Head of caudate nucleus (tissue), 42 donors: ENCODE results near the gene EPHB2.

Experiments used
- DNase-seq, 42 donors: peaks; one replicate each; pipeline versions ENCODE4 v3.0.0 to v3.0.0-alpha.2; 2020 to 2021; ENCODE audit warnings: mixed read lengths in 7 of 42
- intact Hi-C: fragments of 100-400 bp; cut with DNase I; formaldehyde crosslinking; loops from one replicate; pipeline ENCODE4 v1.15.0; 2022

EPHB2 gene

GRCh38 chr1:22860883-22861385 lies 150.3 kb downstream of the EPHB2 start:
- intact Hi-C loops: no loop called here
- no peak for DNase-seq

DNA sequence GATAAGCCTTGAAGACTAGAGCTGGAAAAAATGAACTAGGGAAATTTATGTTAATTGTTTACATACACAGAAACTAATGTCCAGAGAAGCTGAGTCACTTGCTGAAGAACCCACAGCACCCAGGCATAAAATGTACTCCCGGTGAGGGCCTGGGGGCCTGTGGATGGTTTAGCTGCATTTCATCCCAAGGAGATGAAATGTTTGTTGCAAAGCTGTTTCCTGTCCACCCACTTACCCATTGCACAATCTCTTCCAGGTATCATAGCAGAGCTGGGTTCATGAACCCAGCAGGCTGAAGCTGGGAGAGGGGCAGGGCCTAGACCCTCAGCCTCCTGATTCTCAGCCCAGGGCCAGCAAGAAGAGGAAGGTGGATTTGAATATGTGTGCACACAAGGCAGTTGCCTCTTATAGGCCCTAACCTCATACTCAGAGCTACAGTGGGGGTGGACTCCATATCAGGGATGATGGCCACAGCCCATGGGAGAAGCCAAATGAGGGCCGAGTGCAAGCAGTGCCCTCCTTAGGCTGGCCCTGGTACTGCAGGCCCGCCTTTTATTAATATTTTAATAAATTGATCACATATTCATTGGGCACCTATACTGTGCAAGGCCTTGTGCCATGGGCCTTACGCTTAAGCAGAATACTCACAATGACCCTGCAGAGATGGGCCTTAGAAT lies 151.3 kb downstream of the EPHB2 start:
- peak in 39 of 42 donors; percentile 16 to 85 (median 61) for DNase-seq
- intact Hi-C loops: no loop called here

GRCh38 chr1:22862752-22863151 lies 152.1 kb downstream of the EPHB2 start:
- intact Hi-C loops: no loop called here
- no peak for DNase-seq

GRCh38 chr1:22863766-22864165 lies 153.1 kb downstream of the EPHB2 start:
- no peak for DNase-seq
- intact Hi-C loops: no loop called here

DNA sequence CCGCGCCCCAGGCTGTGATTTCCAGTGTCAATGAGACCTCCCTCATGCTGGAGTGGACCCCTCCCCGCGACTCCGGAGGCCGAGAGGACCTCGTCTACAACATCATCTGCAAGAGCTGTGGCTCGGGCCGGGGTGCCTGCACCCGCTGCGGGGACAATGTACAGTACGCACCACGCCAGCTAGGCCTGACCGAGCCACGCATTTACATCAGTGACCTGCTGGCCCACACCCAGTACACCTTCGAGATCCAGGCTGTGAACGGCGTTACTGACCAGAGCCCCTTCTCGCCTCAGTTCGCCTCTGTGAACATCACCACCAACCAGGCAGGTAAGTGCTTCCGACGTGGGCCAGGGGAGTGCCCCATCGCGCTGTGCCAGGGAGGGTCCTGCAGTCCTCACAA lies 154.2 kb downstream of the EPHB2 start:
- DNase-seq: no peak
- intact Hi-C loops: no loop called here

GRCh38 chr1:22865736-22866135 lies 155.1 kb downstream of the EPHB2 start:
- DNase-seq: no peak
- intact Hi-C loops: no loop called here

DNA sequence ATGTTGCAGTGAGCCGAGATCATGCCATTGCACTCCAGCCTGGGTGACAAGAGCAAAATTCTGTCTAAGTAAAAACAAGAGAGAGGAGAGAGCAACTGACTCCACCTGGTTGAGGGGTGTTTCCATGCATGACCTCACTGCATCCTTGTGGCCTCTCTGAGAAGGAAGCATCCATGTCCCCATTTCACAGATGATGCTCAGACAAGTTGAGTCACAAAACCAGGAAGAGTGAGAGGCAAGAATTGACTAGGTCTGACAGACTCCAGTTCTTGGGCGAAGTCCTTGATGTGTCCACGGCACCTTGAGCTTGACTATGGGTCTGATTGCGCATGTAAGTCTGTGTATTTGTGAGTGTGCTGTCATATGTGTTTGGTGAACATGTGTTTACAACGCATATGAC lies 156.2 kb downstream of the EPHB2 start:
- intact Hi-C loops: no loop called here
- DNase-seq: no peak

DNA sequence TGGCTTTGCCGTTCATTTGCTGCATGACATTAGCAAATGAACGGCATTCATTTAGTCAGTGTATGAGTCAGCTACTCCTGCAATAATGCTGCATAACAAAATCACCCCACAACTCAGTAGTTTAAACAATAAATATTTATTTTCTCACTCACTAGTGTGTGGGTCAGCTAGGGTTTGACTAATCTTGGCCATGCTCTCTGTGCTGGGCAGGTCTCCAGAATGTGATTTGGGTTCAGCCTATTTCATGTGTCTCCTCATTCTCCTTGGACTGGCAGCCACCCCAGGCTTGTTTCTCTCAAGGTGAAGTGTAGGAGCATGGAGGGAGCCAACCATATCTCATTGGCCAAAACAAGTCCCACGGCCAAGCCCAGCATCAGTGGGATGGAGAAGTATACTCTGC lies 157.7 kb downstream of the EPHB2 start:
- DNase-seq: peak in 1 of 42 donors; percentile 23
- intact Hi-C loops: no loop called here

DNA sequence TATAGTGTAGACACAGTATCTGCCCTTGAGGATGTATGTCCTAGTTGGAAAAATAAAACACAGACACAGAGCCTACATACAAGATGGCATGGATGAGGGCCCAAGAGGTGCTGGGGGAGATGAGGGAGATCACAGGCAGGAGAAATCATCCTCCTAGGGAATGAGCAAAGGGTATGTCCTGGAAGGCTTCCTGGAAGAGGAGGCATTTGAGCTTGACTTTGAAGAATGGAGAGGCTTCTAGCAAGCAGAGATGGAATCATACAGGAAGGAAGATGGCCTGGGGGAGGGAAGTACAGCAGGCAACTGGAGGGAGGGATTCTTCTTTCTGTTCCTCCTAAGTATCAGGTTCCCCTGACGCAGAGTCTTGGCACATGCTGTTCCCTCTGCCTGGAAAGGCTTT lies 158.7 kb downstream of the EPHB2 start:
- intact Hi-C loops: no loop called here

GRCh38 chr1:22870201-22870871 lies 159.7 kb downstream of the EPHB2 start:
- DNase-seq: peak in 1 of 42 donors; percentile 14
- intact Hi-C loops: no loop called here

More for the DNA sequence above, 158.7 kb downstream of the EPHB2 start:
- no peak for DNase-seq

- no peak for DNase-seq
- intact Hi-C loops: no loop called here
Measured at GRCh38 chr1:22872981-22873664, 162.5 kb downstream of the EPHB2 start.

DNA sequence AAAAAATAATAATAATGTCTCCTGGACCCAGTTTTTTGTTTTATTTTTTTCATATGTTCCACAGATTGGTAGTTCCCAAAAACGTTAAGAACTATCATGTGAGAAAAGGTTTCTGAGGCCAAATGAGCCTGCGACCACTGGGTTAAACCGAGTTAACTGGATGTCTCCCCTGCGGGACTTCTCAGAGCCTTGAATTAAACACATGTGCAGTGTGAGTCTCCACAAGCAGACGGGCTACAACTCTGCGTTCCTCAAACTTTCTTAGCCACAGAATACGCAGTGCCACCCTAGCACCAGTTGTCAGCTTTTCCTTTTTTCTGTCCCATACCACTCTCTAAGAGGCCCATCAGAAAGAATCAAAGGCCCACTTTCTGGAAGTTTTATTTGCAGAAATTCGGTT lies 164.1 kb downstream of the EPHB2 start:
- no peak for DNase-seq
- intact Hi-C loops: no loop called here

GRCh38 chr1:22875241-22875640 lies 164.6 kb downstream of the EPHB2 start:
- intact Hi-C loops: no loop called here
- DNase-seq: no peak

DNA sequence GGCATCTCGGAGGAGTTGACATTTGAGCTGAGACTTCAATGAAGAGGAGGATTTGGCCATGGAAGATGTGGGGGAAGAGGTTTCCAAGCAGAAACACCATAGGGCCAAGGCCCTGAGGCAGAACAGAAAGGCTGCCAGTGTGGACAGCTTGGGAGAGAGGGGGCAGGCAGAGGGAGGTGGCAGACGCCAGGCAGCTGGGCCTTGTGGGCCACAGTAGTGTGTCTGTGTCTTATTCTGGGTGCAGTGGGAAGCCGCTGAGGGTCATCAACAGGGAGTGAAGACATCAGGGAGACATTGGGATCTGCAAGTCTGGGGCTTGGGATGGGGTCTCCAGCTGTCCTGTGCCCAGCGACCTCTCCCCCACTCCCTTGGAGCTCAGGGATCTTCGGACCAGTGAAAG lies 165.2 kb downstream of the EPHB2 start:
- peak in 4 of 42 donors; percentile 16 to 40 (median 22) for DNase-seq
- intact Hi-C loops: no loop called here

- intact Hi-C loops: no loop called here
- peak in 41 of 42 donors; percentile 14 to 86 (median 56) for DNase-seq
Measured at GRCh38 chr1:22876359-22877111, 165.9 kb downstream of the EPHB2 start.

GRCh38 chr1:22877112-22877915 lies 166.7 kb downstream of the EPHB2 start:
- intact Hi-C loops: no loop called here

DNA sequence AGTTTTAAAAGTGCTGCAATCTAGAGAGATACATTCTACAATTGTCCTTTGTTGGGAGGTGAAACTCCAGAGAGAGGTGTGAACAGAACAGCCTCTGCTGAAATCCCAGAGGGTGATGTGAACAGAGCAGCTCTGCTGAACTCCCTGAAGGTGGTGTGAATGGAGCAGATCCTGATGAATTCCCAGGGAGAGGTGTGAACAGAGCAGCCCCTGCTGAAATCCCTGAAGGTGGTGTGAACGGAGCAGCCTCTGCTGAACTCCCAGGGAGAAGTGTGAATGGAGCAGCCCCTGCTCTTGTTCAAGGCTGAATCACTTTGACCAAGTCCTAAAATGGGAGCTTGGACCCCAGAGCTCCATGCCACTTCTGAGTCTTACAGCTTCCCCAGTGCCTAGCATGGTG lies 167.3 kb downstream of the EPHB2 start:
- intact Hi-C loops: no loop called here
- no peak for DNase-seq

More at GRCh38 chr1:22877112-22877915, 166.7 kb downstream of the EPHB2 start:
- DNase-seq: no peak

- DNase-seq: no peak
- intact Hi-C loops: no loop called here
Measured at GRCh38 chr1:22878626-22879025, 168.0 kb downstream of the EPHB2 start.

- intact Hi-C loops: no loop called here
- no peak for DNase-seq
Measured at GRCh38 chr1:22879445-22879844, 168.8 kb downstream of the EPHB2 start.
